GM18526 (cell line): ENCODE results near the gene ALDH3B1.
A peak's percentile ranks its signal among the peaks of the same experiment; 100 is the strongest.

Source experiments
- POLR2A ChIP-seq: IDR thresholded peaks from 3 replicates; pipeline ENCODE4 v1.6.1; 2011; ENCODE audit not compliant: insufficient read length; ENCODE audit errors: extremely low read depth

Gene ALDH3B1, protein sequence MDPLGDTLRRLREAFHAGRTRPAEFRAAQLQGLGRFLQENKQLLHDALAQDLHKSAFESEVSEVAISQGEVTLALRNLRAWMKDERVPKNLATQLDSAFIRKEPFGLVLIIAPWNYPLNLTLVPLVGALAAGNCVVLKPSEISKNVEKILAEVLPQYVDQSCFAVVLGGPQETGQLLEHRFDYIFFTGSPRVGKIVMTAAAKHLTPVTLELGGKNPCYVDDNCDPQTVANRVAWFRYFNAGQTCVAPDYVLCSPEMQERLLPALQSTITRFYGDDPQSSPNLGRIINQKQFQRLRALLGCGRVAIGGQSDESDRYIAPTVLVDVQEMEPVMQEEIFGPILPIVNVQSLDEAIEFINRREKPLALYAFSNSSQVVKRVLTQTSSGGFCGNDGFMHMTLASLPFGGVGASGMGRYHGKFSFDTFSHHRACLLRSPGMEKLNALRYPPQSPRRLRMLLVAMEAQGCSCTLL

DNA sequence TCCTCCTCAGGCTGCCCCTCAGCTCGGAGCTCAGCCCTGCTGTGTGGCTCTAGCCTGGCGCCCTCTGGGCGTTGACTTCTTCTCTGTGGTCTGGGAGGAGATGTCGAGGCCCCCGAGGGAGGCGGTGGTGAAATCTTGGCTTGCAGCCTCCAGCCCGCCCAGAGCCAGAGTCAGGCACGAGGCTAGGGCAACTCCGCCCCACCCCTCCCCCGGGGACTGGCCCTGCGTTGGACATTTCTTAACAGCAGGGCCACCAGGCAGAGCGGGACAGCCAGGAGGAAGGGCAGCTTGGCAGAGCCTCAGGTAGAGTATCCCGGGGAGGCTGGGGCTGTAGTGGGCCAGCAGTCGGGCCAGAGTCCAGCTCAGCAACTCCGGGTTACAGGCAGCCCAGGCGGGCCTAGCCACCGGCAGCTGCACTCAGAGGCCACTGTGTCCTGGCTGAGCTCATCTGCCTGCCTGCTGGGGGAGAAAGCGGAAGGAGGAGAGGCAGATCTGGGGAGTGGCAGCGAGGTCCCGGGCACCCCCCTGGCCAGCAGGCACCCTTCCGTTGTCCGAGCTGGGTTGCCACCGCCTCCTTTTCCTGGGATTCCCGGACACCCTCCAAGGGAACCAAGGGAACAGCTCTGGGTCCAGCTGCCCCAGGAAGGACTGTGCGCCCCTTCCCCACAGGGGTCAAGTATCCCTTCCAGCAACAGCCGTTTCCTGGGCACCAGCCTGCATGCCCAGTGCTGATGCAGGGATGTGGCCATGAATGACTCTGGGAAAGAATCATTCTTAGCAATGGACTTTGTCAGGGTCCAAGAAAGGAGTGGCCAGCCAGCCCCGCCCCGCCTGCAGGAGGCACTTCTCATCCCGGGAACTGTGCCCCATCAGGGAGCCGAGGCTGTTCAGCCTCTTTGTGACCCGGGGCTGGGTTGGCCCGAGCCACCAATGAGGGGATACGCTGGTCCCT is at the start of gene ALDH3B1:
Gene ALDH3B1 (plus strand): TSS at position 238 of the 952 bp plus-strand sequence. CDS start 4,971 bp downstream, outside the sequence.
- no peak for TF ChIP-seq POLR2A

DNA sequence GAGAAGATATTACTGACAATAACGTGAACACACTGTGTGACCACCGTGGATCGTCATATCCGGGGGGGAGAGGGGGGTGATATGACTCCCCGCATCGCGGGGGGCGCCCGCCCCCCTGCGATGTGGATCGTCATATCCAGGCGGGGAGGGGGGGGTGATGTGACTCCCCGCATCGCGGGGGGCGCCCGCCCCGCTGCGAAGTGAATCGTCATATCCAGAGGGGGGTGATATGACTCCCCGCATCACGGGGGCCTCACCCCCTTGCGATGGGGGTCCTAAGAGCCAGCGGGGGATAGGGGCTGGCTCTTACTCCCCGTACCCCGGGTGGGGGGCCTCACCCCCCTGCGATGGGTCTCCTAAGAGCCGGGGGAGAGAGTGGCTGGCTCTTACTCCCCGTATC is 26.2 kb upstream of the ALDH3B1 start:
- no peak for TF ChIP-seq POLR2A

GRCh38 chr11:67996051-67996450 is 14.1 kb upstream of the ALDH3B1 start:
- TF ChIP-seq POLR2A = no peak

GRCh38 chr11:67996622-67997474 is 13.3 kb upstream of the ALDH3B1 start:
- peak; percentile 8 for TF ChIP-seq POLR2A

DNA sequence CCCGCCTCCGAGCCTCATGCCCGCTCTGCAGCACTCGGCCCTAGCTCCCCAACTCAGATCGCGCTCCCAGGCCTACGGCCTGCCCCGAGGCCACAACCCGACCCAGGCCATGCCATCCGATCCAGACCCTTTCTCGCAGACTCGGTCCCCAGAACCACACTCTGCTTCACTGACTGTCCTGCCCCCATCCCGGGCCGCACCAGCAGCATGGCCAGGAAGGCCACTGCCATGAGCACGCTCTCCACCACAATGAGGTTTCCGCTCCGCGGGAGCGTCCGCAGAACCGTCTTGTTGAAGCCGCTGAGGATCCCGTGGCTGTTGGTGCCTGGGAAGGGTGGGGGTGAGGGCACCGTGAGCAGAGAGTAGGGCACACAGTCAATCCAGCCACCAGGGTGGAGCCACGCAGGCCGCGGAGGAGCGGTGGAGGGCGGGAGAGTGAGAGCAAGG is 12.6 kb upstream of the ALDH3B1 start:
- TF ChIP-seq POLR2A = no peak

- no peak for TF ChIP-seq POLR2A
These were observed 11.7 kb upstream of the ALDH3B1 start for GRCh38 chr11:67998150-67999045.

DNA sequence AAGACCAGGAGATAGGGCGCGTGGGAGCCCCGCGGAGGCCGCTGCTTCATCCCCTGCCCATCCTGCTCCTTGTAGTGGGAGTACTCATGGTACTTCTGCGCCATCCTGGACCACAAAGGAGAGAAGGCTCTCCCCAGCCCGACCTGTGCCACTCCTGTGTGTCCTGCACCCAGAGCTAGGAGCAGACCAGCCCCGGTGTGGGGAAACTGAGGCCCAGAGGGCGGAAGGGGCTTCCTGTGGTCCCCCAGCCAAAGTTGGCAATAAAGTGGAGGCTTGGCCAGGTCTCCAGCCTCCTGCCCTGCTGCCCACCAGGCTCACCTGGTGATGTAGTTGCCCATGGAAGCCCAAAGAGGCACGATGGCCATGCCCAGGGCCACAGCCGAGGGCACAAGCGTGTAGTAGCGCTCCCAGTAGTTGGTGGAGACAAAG is 10.9 kb upstream of the ALDH3B1 start:
- peak; percentile 23 for TF ChIP-seq POLR2A

DNA sequence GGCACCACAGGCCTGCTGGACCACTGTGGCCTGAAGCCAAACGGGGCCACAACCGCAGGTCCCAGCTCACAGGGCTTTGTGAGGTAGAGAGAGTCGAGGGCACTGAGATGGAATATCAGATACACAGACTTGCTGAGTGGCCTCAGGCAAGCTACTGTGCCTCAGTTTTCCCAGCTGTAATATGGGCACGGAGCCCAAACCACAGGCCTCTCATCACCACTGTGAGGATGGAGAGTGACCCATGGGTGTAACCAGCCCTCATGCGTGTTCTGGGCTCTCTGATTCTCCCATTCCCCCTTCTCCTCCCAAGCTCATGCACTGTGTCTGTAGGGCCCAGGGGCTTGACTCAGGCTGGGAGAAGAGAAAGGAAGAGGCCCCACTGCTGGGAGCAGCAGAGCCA is 10.4 kb upstream of the ALDH3B1 start:
- no peak for TF ChIP-seq POLR2A

DNA sequence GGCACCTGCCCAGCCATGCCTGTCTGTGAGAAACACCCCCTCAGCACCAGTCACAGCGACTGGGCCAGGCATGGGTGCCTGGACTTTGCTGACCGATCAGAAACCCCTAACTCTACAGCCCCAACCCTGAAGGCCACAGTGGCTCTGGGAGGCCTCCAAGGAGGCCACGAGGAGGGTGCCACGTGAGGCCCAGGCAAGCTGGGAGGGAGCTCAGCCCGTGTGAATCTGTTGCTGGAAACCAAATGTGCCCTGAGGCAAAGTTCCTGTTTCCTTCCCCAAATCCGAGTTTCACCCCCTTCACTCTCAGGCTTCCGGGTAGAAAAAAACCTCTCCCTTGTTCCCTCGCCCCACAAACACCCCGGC is 7.6 kb upstream of the ALDH3B1 start:
- TF ChIP-seq POLR2A = peak; percentile 47

DNA sequence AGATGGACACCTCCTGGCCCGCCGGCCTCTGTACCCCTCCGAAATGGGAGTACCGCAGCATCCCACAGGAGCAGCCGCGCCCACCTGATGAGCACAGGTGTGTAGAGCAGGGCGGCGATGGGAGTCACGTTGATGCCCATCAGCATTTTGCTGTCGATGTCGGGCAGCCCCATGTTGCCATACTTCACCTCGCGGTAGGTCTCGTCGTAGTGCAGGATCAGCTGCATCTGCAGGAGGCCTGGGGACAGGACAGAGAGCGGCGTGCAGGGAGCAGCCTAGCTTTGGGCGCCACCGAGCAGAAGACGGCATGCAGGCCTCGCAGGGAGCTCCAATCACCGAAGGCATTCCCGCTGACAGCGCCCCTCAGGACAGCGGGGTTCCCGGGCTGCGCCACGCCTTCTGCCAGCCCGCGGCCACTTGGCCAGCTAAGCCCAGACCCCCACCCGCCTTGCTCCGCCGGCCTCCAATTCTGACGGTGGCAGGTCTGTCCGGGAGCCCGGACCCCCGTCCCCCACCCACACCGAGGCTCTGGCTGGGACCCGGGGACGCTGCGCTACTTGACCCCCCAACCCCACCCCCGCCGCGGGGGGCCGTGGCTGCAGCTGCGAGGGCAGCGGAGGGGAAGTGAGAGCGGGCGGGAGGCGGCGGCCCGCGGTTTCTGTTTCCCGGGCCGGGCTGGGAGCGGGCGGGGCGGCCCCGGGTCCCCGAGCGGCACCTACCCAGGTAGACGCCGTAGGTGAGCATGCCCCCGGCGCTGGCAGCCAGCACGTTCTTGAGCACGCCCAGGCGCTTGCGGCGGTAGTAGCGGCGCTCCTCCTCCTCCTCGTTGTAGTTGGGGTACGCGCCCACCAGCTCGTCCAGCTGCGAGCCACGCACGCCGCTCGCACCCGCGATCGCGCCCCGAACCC is 6.9 kb upstream of the ALDH3B1 start:
- no peak for TF ChIP-seq POLR2A

DNA sequence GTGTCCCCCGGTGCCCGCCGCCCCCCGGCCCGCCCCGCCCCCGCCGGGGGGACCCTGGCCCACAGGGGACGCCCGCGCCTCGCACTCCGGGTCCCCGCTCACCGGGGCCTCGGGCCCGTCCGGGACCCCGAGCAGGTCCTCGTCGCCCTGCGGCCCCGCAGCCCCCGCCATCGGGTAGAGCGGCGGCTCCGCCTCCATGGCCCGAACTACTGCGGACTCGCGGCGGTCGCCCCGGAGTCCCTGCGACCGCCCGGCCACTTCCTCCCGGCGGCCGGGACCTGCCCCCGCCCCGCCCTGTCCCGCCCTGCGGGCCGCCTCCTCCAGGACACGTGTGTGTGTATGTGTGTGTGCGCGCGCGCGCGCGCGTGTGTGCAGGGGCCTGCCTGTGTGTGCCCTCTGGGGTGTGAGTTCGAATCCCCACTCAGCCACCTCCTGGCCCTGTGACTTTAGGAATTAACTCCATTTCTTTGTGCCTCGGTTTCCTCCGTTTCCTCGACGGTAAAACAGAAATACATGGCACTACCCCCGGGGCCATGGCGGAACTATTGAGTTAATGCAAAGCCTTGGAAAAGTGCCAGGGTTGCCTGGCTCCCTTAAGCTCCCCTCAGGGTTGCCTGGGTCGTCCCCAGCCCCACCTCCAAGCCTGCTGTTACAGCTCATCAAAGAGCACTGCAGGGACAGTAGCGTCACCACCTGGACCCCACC is 6.1 kb upstream of the ALDH3B1 start, which contains the start of gene UNC93B1:
Gene UNC93B1 (minus strand): TSS at position 252 of the 705 bp plus-strand sequence. CDS start 54 bp downstream, at position 198.
- TF ChIP-seq POLR2A = peak; percentile 82
